GM23248 (cell line): ENCODE measurements around the gene OPRM1. TPM values are rescaled to one million over a fixed set of nuclear protein-coding genes. Genes with fewer than 3 reads are reported as not detected.

Experiments used
- DNase-seq: peaks from one replicate; pipeline ENCODE4 v3.0.0-alpha.2; 2015
- H2AFZ ChIP-seq: fragments of 200-600 bp; sonication (generic); 2 replicates; pipeline ENCODE4 v1.6.1; 2016; ENCODE audit warnings: antibody characterized with exemption
- H3F3A ChIP-seq: fragments of 200-600 bp; sonication (generic); 2 replicates; pipeline ENCODE4 v1.6.1; 2016; ENCODE audit warnings: mild to moderate bottlenecking, antibody characterized with exemption, mixed run types; ENCODE audit not compliant: insufficient read depth
- H3K27ac ChIP-seq: fragments of 200-600 bp; sonication (generic); 2 replicates; pipeline ENCODE4 v1.5.1; 2016; ENCODE audit warnings: mild to moderate bottlenecking
- H3K27me3 ChIP-seq: fragments of 200-600 bp; sonication (generic); replicated peaks from 2 replicates; pipeline ENCODE4 v1.6.1; 2016; ENCODE audit warnings: mild to moderate bottlenecking; ENCODE audit not compliant: insufficient read depth
- H3K36me3 ChIP-seq: fragments of 200-600 bp; sonication (generic); 2 replicates; pipeline ENCODE4 v1.6.1; 2016; ENCODE audit warnings: low read depth, mild to moderate bottlenecking
- H3K4me1 ChIP-seq: fragments of 200-600 bp; sonication (generic); 2 replicates; pipeline ENCODE4 v1.6.1; 2016; ENCODE audit warnings: mild to moderate bottlenecking; ENCODE audit not compliant: insufficient read depth
- H3K4me2 ChIP-seq: fragments of 200-600 bp; sonication (generic); one replicate; pipeline ENCODE4 v1.6.1; 2016; ENCODE audit warnings: mild to moderate bottlenecking; ENCODE audit not compliant: unreplicated experiment
- H3K4me3 ChIP-seq: fragments of 200-600 bp; sonication (generic); 2 replicates; pipeline ENCODE4 v1.5.1; 2016; ENCODE audit warnings: mild to moderate bottlenecking
- H3K79me2 ChIP-seq: fragments of 200-600 bp; sonication (generic); 2 replicates; pipeline ENCODE4 v1.6.1; 2016; ENCODE audit warnings: mild to moderate bottlenecking; ENCODE audit not compliant: insufficient read depth
- H3K9ac ChIP-seq: fragments of 200-600 bp; sonication (generic); 2 replicates; pipeline ENCODE4 v1.6.1; 2016; ENCODE audit warnings: mild to moderate bottlenecking
- H3K9me2 ChIP-seq: fragments of 200-600 bp; sonication (generic); 2 replicates; pipeline ENCODE4 v1.6.1; 2016; ENCODE audit warnings: mixed run types, mild to moderate bottlenecking, moderate library complexity; ENCODE audit not compliant: insufficient read depth
- H3K9me3 ChIP-seq: fragments of 200-600 bp; sonication (generic); one replicate; pipeline ENCODE4 v1.6.1; 2017; ENCODE audit warnings: low read depth
- H4K20me1 ChIP-seq: fragments of 200-600 bp; sonication (generic); 2 replicates; pipeline ENCODE4 v1.6.0; 2016; ENCODE audit not compliant: insufficient read depth
- EZH2 ChIP-seq: fragments of 200-600 bp; sonication (generic); IDR thresholded peaks from 2 replicates; pipeline ENCODE4 v1.6.1; 2018; ENCODE audit warnings: antibody characterized with exemption, mild to moderate bottlenecking; ENCODE audit not compliant: insufficient read depth, poor library complexity, severe bottlenecking
- EZH2phosphoT487 ChIP-seq: fragments of 200-600 bp; sonication (generic); IDR thresholded peaks from 2 replicates; pipeline ENCODE4 v1.6.1; 2018; ENCODE audit warnings: antibody characterized with exemption, moderate library complexity, mild to moderate bottlenecking, low read depth; ENCODE audit not compliant: insufficient read depth
- WGBS, 2 experiments: methylation state at CpG; one replicate each; pipeline ENCODE4 v1.1.6; 2015 to 2017; ENCODE audit warnings: low lambda C conversion rate in 2 of 2, low coverage in 1 of 2; ENCODE audit errors: missing lambda C conversion rate in 2 of 2; 5-methylcytosine and 5-hydroxymethylcytosine counted together
- in situ Hi-C: fragments of 300-500 bp; cut with MboI; formaldehyde crosslinking; loops from 2 replicates; pipeline ENCODE4 v1.15.0; 2020
- polyA plus RNA-seq: library from polyadenylated mRNA; unstranded; fragments of >200 nt; fragmentation: Nextera tagmentation; extraction: Ambion mirVana; gene quantifications from 2 replicates; pipeline ENCODE4 v1.2.1, GENCODE V29; 2016
- total RNA-seq: library from RNA; depleted of rRNA; stranded (reverse); fragments of >200 nt; shearing (Covaris generic); gene quantifications from 2 replicates; pipeline ENCODE4 v1.2.3, GENCODE V29; 2014

Gene OPRM1
- total and polyA plus RNA-seq, 2 experiments from 2014 or later = not detected

GRCh38 chr6:154092326-154092962 is 53.4 kb downstream of the OPRM1 start:
- no peak overlapping the region for H3K27ac ChIP-seq
- H3K4me1 ChIP-seq = no peaks in the 10 kb centered on the region
- no peaks in the 10 kb centered on the region for H4K20me1 ChIP-seq
- no peaks in the 10 kb centered on the region for H3F3A ChIP-seq
- H3K9me3 ChIP-seq = no peaks in the 10 kb centered on the region
- TF ChIP-seq EZH2 (no peak), EZH2phosphoT487 (no peak)
- no peaks in the 10 kb centered on the region for H3K79me2 ChIP-seq
- no peaks in the 10 kb centered on the region for H3K9me2 ChIP-seq
- no peak overlapping the region for H3K4me2 ChIP-seq
- H3K9ac ChIP-seq = no peak overlapping the region
- no peak overlapping the region for H3K4me3 ChIP-seq
- no peak for DNase-seq
- H2AFZ ChIP-seq = no peak overlapping the region
- WGBS, 2 experiments = 30 to 31% methylated on average over 5 of the region's 5 CpGs
- no peaks in the 10 kb centered on the region for H3K27me3 ChIP-seq
- no peaks in the 10 kb centered on the region for H3K36me3 ChIP-seq
- in situ Hi-C loops = no loop called here

- H3K9me2 ChIP-seq = no peaks in the 10 kb centered on the region
- H3K27me3 ChIP-seq = no peaks in the 10 kb centered on the region
- in situ Hi-C loops = no loop called here
- H3K4me1 ChIP-seq = no peaks in the 10 kb centered on the region
- H3K79me2 ChIP-seq = no peaks in the 10 kb centered on the region
- H3F3A ChIP-seq = no peaks in the 10 kb centered on the region
- H3K36me3 ChIP-seq = no peaks in the 10 kb centered on the region
- no peak overlapping the region for H3K4me2 ChIP-seq
- DNase-seq = no peak
- H3K4me3 ChIP-seq = no peak overlapping the region
- no peaks in the 10 kb centered on the region for H4K20me1 ChIP-seq
- no peak overlapping the region for H3K9ac ChIP-seq
- WGBS, 2 experiments = 14 to 15% methylated on average over 8 of the region's 8 CpGs
- H2AFZ ChIP-seq = no peak overlapping the region
- TF ChIP-seq EZH2phosphoT487 (no peak), EZH2 (no peak)
- no peak overlapping the region for H3K27ac ChIP-seq
- no peaks in the 10 kb centered on the region for H3K9me3 ChIP-seq
These were observed 54.4 kb downstream of the OPRM1 start for GRCh38 chr6:154093231-154094044.

GRCh38 chr6:154095571-154095970 is 56.5 kb downstream of the OPRM1 start:
- H3K9ac ChIP-seq = no peak overlapping the region
- no peak overlapping the region for H3K4me3 ChIP-seq
- no peak overlapping the region for H2AFZ ChIP-seq
- H3K36me3 ChIP-seq = no peaks in the 10 kb centered on the region
- no peaks in the 10 kb centered on the region for H4K20me1 ChIP-seq
- 20 to 27% methylated on average over 5 of the region's 5 CpGs for WGBS, 2 experiments
- H3K4me1 ChIP-seq = no peaks in the 10 kb centered on the region
- no peak overlapping the region for H3K4me2 ChIP-seq
- H3F3A ChIP-seq = no peaks in the 10 kb centered on the region
- H3K9me2 ChIP-seq = no peaks in the 10 kb centered on the region
- no peaks in the 10 kb centered on the region for H3K9me3 ChIP-seq
- H3K27me3 ChIP-seq = no peaks in the 10 kb centered on the region
- no peak for DNase-seq
- H3K79me2 ChIP-seq = no peaks in the 10 kb centered on the region
- in situ Hi-C loops = no loop called here
- TF ChIP-seq EZH2 = no peak
- TF ChIP-seq EZH2phosphoT487 = no peak
- H3K27ac ChIP-seq = no peak overlapping the region

GRCh38 chr6:154096316-154096715 is 57.3 kb downstream of the OPRM1 start:
- no peak for DNase-seq
- Histone ChIP-seq H3K27me3 (no peaks in the 10 kb centered on the region), H3K79me2 (no peaks in the 10 kb centered on the region), H3K9me3 (no peaks in the 10 kb centered on the region), H2AFZ (no peak overlapping the region), H4K20me1 (no peaks in the 10 kb centered on the region), H3K4me1 (no peaks in the 10 kb centered on the region), H3K36me3 (no peaks in the 10 kb centered on the region), H3F3A (no peaks in the 10 kb centered on the region), H3K4me2 (no peak overlapping the region), H3K4me3 (no peak overlapping the region), H3K9ac (no peak overlapping the region), H3K27ac (no peak overlapping the region), H3K9me2 (no peaks in the 10 kb centered on the region)
- 33 to 37% methylated on average over 7 of the region's 7 CpGs for WGBS, 2 experiments
- in situ Hi-C loops = no loop called here
- TF ChIP-seq EZH2 (no peak), EZH2phosphoT487 (no peak)

GRCh38 chr6:154096834-154097233 is 57.8 kb downstream of the OPRM1 start:
- no peak for DNase-seq
- Histone ChIP-seq H3K79me2 (no peaks in the 10 kb centered on the region), H2AFZ (no peak overlapping the region), H3F3A (no peaks in the 10 kb centered on the region), H3K36me3 (no peaks in the 10 kb centered on the region), H3K9me2 (no peaks in the 10 kb centered on the region), H3K4me2 (no peak overlapping the region), H3K4me3 (no peak overlapping the region), H3K27me3 (no peaks in the 10 kb centered on the region), H3K4me1 (no peaks in the 10 kb centered on the region), H3K27ac (no peak overlapping the region), H3K9me3 (no peaks in the 10 kb centered on the region), H3K9ac (no peak overlapping the region), H4K20me1 (no peaks in the 10 kb centered on the region)
- in situ Hi-C loops = no loop called here
- WGBS, 2 experiments = 21 to 23% methylated on average over 3 of the region's 3 CpGs
- no peak for TF ChIP-seq EZH2phosphoT487
- TF ChIP-seq EZH2 = no peak
